Measurements from ENCODE around the gene PNPLA2.

Gene PNPLA2

GRCh38 chr11:846496-847098, 27.9 kb downstream of the PNPLA2 start:
- DNase-seq, result no peak

- DNase-seq, result no peak
Measured at GRCh38 chr11:847876-848275, 29.2 kb downstream of the PNPLA2 start.

- peak; percentile 47 for DNase-seq
Measured at GRCh38 chr11:848380-848931, 29.7 kb downstream of the PNPLA2 start.

- no peak for DNase-seq
Measured at GRCh38 chr11:849104-849824, 30.6 kb downstream of the PNPLA2 start.

GRCh38 chr11:849951-850774, 31.4 kb downstream of the PNPLA2 start:
- no peak for DNase-seq

- peak; percentile 15 for DNase-seq
Measured at GRCh38 chr11:850775-851763, 32.4 kb downstream of the PNPLA2 start.

- DNase-seq, result no peak
Measured at GRCh38 chr11:852762-853161, 34.0 kb downstream of the PNPLA2 start.

- DNase-seq, result no peak
Measured at GRCh38 chr11:853682-854448, 35.2 kb downstream of the PNPLA2 start.

GRCh38 chr11:854601-855329, 36.1 kb downstream of the PNPLA2 start:
- no peak for DNase-seq

- DNase-seq, result no peak
Measured at GRCh38 chr11:855330-855674, 36.6 kb downstream of the PNPLA2 start.

GRCh38 chr11:855796-856195, 37.1 kb downstream of the PNPLA2 start:
- DNase-seq, result no peak

- DNase-seq, result no peak
Measured at GRCh38 chr11:856397-856796, 37.7 kb downstream of the PNPLA2 start.

- DNase-seq, result no peak
Measured at GRCh38 chr11:858053-858761, 39.5 kb downstream of the PNPLA2 start.

- no peak for DNase-seq
Measured at GRCh38 chr11:858762-859339, 40.1 kb downstream of the PNPLA2 start.

GRCh38 chr11:859394-860131, 40.8 kb downstream of the PNPLA2 start:
- DNase-seq, result peak; percentile 60

- no peak for DNase-seq
Measured at GRCh38 chr11:860234-861104, 41.8 kb downstream of the PNPLA2 start.

- DNase-seq, result no peak
Measured at GRCh38 chr11:861105-861479, 42.4 kb downstream of the PNPLA2 start.

- no peak for DNase-seq
Measured at GRCh38 chr11:862081-862661, 43.5 kb downstream of the PNPLA2 start.
